ENCODE measurements around the gene TSEN15.

GRCh38 chr1:184031409-184032107 lies 20.0 kb upstream of the TSEN15 start:
- TF ChIP-seq CTCF (IDR thresholded peaks at IDR 0.05) (no peak), POLR2A (IDR thresholded peaks at IDR 0.05) (no peak), POLR2AphosphoS5 (IDR thresholded peaks at IDR 0.05) (no peak), EP300 (IDR thresholded peaks at IDR 0.05; ENCODE audit: low read depth) (no peak)

All from transverse colon (tissue), 4 donors.